Mammary epithelial cell (primary cell): ENCODE data around the gene PEAK1.

Experiments
- EZH2 ChIP-seq: IDR thresholded peaks from 2 replicates; pipeline ENCODE4 v1.6.1; 2012; ENCODE audit warnings: low read length, inconsistent platforms, borderline replicate concordance
- TF ChIP-seq, protein P1 (sequence below), 2 donors: IDR thresholded peaks in 1 of 2; conservative IDR thresholded peaks in 1 of 2; 2 replicates each; pipeline ENCODE4 v1.5.1; 2011 to 2012; ENCODE audit warnings: inconsistent platforms in 2 of 2, low read length in 2 of 2, mild to moderate bottlenecking in 2 of 2, control low read depth in 1 of 2, low read depth in 1 of 2; ENCODE audit not compliant: insufficient read depth in 1 of 2; ENCODE audit errors: extremely low read depth in 1 of 2

DNA sequence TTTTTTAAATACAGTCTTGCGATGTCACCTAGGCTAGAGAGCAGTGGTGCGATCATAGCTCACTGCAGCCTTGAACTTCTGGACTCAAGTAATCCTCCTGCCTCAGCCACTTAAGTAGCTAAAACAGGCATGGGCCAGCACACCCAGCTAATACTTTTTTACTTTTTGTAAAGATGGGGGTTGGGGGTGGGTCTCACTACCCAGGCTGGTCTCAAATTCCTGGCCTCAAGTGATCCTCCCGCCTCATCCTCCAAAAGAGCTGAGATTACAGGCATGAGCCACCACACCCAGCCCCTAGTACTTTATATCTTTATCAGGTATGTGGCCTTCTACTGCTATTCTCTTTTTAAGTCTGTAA lies 8.3 kb downstream of the PEAK1 start:
- TF ChIP-seq, protein P1, sequence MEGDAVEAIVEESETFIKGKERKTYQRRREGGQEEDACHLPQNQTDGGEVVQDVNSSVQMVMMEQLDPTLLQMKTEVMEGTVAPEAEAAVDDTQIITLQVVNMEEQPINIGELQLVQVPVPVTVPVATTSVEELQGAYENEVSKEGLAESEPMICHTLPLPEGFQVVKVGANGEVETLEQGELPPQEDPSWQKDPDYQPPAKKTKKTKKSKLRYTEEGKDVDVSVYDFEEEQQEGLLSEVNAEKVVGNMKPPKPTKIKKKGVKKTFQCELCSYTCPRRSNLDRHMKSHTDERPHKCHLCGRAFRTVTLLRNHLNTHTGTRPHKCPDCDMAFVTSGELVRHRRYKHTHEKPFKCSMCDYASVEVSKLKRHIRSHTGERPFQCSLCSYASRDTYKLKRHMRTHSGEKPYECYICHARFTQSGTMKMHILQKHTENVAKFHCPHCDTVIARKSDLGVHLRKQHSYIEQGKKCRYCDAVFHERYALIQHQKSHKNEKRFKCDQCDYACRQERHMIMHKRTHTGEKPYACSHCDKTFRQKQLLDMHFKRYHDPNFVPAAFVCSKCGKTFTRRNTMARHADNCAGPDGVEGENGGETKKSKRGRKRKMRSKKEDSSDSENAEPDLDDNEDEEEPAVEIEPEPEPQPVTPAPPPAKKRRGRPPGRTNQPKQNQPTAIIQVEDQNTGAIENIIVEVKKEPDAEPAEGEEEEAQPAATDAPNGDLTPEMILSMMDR (conservative IDR thresholded peaks at IDR 0.05 in 1 of 2, IDR thresholded peaks at IDR 0.05 in 1 of 2; ENCODE audit: extremely low read depth in 1 of 2, insufficient read depth in 1 of 2, low read depth in 1 of 2, low read length in 2 of 2) = no peak
- no peak for TF ChIP-seq EZH2
